K562 treated with DMSO at 1 percent for 24 hours (cell line): ENCODE measurements around the gene CEP44. TPM values are rescaled to one million over a fixed set of nuclear protein-coding genes. Genes with fewer than 3 reads are reported as not detected.

Experiments
- total RNA-seq: library from RNA; unstranded; fragments of 300-600 nt; gene quantifications from 2 replicates; pipeline ENCODE4 v1.2.3, GENCODE V29; 2022; ENCODE audit warnings: low read depth; ENCODE audit not compliant: insufficient read depth

The CEP44 gene, protein sequence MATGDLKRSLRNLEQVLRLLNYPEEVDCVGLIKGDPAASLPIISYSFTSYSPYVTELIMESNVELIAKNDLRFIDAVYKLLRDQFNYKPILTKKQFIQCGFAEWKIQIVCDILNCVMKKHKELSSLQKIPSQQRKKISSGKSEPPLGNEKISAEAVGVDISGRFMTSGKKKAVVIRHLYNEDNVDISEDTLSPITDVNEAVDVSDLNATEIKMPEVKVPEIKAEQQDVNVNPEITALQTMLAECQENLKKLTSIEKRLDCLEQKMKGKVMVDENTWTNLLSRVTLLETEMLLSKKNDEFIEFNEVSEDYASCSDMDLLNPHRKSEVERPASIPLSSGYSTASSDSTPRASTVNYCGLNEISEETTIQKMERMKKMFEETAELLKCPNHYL
- total RNA-seq = 11.2 and 11.7 TPM in 2 replicates

DNA sequence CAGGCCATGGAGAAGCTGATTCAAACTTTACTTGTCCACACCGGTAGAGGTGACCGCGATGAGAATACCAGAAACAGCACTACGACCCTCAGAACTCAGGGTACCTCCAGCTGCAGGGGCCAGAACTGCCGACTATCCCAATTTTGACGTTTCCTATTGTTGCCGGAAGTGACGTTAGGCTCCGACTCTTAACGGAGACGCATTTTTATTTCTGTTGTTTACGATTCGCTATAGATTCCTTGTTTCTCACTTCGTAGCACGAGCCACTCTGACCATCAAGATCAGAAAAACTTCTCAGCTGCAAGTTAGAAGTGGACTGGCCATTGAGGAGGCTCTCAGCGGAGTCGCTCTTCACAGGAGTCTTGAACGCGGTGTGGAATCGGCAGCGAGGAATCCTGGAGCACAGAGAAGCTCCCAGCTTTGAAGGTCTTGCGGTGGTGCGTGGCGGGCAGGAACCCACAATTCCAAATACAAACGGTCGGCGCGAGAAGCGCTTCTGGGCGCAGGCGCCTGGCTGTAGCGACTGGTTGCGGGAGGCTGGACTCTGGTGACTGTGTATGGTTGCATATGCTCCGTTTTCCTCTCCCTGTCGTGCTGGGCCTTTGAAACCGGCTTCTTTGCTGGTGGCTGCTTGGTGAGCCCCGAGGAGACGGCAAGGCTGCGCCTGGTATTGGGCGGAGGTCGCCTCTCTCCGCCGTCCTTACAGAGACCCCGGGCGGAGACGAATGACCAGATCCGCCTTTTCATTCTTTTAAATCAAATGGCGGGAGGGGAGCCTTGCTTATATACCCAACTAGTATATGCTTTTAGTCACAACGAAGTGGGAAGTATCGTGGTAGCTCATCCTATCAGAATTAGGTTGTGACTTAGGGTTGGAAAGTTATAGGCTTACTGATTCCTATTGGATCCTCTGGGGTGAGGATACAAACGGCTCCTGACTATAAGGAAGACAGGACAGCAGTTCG, at the start of gene CEP44, which contains the start of gene FBXO8:
CEP44 (plus strand) TSS at position 405 of the 965 bp plus-strand sequence. CDS start 15,211 bp downstream, outside the sequence.
FBXO8 (minus strand) TSS at position 161 of the 965 bp plus-strand sequence. CDS start 20,575 bp downstream, outside the sequence.

Other genes with a start within 250 kb of the CEP44 start
- gene FBXO8, start 244 bp upstream of the CEP44 start, total RNA-seq = 14.9 and 18.7 TPM in 2 replicates
- gene HPGD, start 238.6 kb downstream of the CEP44 start, total RNA-seq = 1.8 and 2.7 TPM in 2 replicates